ENCODE data around the gene RAI14.

GRCh38 chr5:34621277-34622097 is 34.6 kb upstream of the RAI14 start:
- TF ChIP-seq, protein P1, sequence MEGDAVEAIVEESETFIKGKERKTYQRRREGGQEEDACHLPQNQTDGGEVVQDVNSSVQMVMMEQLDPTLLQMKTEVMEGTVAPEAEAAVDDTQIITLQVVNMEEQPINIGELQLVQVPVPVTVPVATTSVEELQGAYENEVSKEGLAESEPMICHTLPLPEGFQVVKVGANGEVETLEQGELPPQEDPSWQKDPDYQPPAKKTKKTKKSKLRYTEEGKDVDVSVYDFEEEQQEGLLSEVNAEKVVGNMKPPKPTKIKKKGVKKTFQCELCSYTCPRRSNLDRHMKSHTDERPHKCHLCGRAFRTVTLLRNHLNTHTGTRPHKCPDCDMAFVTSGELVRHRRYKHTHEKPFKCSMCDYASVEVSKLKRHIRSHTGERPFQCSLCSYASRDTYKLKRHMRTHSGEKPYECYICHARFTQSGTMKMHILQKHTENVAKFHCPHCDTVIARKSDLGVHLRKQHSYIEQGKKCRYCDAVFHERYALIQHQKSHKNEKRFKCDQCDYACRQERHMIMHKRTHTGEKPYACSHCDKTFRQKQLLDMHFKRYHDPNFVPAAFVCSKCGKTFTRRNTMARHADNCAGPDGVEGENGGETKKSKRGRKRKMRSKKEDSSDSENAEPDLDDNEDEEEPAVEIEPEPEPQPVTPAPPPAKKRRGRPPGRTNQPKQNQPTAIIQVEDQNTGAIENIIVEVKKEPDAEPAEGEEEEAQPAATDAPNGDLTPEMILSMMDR (IDR thresholded peaks at IDR 0.05): no peak
- TF ChIP-seq POLR2A (IDR thresholded peaks at IDR 0.05): no peak

Measured in testis (tissue), 2 donors.